K562 (cell line): ENCODE measurements around the gene ZSCAN26. TPM values are rescaled to one million over a fixed set of nuclear protein-coding genes. Genes with fewer than 3 reads are reported as not detected.
A peak's percentile ranks its signal among the peaks of the same experiment; 100 is the strongest.

Experiments
- ARID1B ChIP-seq: fragments of 450-650 bp; IDR thresholded peaks from 2 replicates; pipeline ENCODE4 v1.6.1; 2016; ENCODE audit warnings: antibody characterized with exemption, mild to moderate bottlenecking, inconsistent platforms
- ASH1L ChIP-seq: fragments of 450-650 bp; IDR thresholded peaks from 2 replicates; pipeline ENCODE4 v1.6.1; 2018; ENCODE audit warnings: borderline replicate concordance, mild to moderate bottlenecking, low read depth; ENCODE audit not compliant: partially characterized antibody
- ATF1 ChIP-seq, 2 experiments: fragments of 450-650 bp in 1 of 2; IDR thresholded peaks; 2 replicates each; pipeline ENCODE4 v1.6.1; 2016; ENCODE audit warnings: missing compliant biosample characterization in 1 of 2, missing genetic modification characterization in 1 of 2
- CREBBP ChIP-seq: IDR thresholded peaks from one replicate; pipeline ENCODE4 v1.6.1; 2012; ENCODE audit warnings: low read depth, mild to moderate bottlenecking, control low read depth, inconsistent platforms, low read length
- DPF2 ChIP-seq: fragments of 450-650 bp; IDR thresholded peaks from 2 replicates; pipeline ENCODE4 v1.6.1; 2016
- FOSL1 ChIP-seq: fragments of 200-800 bp; sonication (Bioruptor generic); conservative IDR thresholded peaks from 2 replicates; pipeline ENCODE4 v1.6.1; 2016; ENCODE audit warnings: missing genetic modification characterization, missing compliant biosample characterization
- FOXA3 ChIP-seq, 2 experiments: fragments of 450-650 bp in 1 of 2; sonication (generic) in 1 of 2; formaldehyde crosslinking; IDR thresholded peaks in 1 of 2; conservative IDR thresholded peaks in 1 of 2; 2 replicates each; pipeline versions ENCODE4 v1.4.0 to v1.8.0; 2020 to 2022; ENCODE audit warnings: mild to moderate bottlenecking in 2 of 2, missing genetic modification reagents in 1 of 2
- FOXM1 ChIP-seq, 2 experiments: fragments of 450-650 bp in 1 of 2; sonication (generic) in 1 of 2; formaldehyde crosslinking in 1 of 2; IDR thresholded peaks; 2 replicates each; pipeline versions ENCODE4 v1.6.1 to v1.9.0; 2017 to 2022; ENCODE audit warnings: low read depth in 2 of 2, mild to moderate bottlenecking in 2 of 2, missing genetic modification reagents in 1 of 2, moderate library complexity in 1 of 2
- KAT8 ChIP-seq: fragments of 450-650 bp; IDR thresholded peaks from 2 replicates; pipeline ENCODE4 v1.6.1; 2016; ENCODE audit warnings: low read depth, mild to moderate bottlenecking
- MBD2 ChIP-seq: sonication (generic); IDR thresholded peaks from 2 replicates; pipeline ENCODE4 v1.6.1; 2016; ENCODE audit warnings: low read depth, borderline replicate concordance
- NFXL1 ChIP-seq: fragments of 450-650 bp; formaldehyde crosslinking; IDR thresholded peaks from 2 replicates; pipeline ENCODE4 v1.4.0; 2021; ENCODE audit warnings: mild to moderate bottlenecking
- PYGO2 ChIP-seq: fragments of 450-650 bp; IDR thresholded peaks from 2 replicates; pipeline ENCODE4 v1.6.1; 2016; ENCODE audit warnings: mild to moderate bottlenecking, missing genetic modification characterization, moderate library complexity, missing compliant biosample characterization
- RCOR1 ChIP-seq, 2 experiments: IDR thresholded peaks; 2 replicates each; pipeline ENCODE4 v1.6.1; 2012; ENCODE audit warnings: low read depth in 2 of 2, low read length in 2 of 2, borderline replicate concordance in 1 of 2, improper control_type of control experiment in 1 of 2
- SMAD4 ChIP-seq: fragments of 250-450 bp; sonication (Bioruptor Pico); conservative IDR thresholded peaks from 2 replicates; pipeline ENCODE4 v1.8.0; 2021; ENCODE audit warnings: inconsistent platforms, mild to moderate bottlenecking, moderate library complexity
- SMARCA4 ChIP-seq: fragments of 450-650 bp; IDR thresholded peaks from 2 replicates; pipeline ENCODE4 v1.6.1; 2016
- SNIP1 ChIP-seq: fragments of 450-650 bp; IDR thresholded peaks from 2 replicates; pipeline ENCODE4 v1.7.1; 2017; ENCODE audit warnings: low read depth, mild to moderate bottlenecking
- U2AF1 ChIP-seq: fragments of 200-400 bp; formaldehyde crosslinking; optimal IDR thresholded peaks from 2 replicates; pipeline ENCODE3; 2017; ENCODE audit warnings: mild to moderate bottlenecking, low read depth, low read length, moderate library complexity
- ZFPM2 ChIP-seq: fragments of 250-450 bp; sonication (Bioruptor Pico); IDR thresholded peaks from 2 replicates; pipeline ENCODE4 v1.5.1; 2022; ENCODE audit warnings: mild to moderate bottlenecking
- ZNF3 ChIP-seq: fragments of 250-450 bp; sonication (Bioruptor Pico); IDR thresholded peaks from 2 replicates; pipeline ENCODE4 v1.5.0; 2021; ENCODE audit warnings: mild to moderate bottlenecking, moderate library complexity
- ZNF354B ChIP-seq: fragments of 250-450 bp; sonication (Bioruptor Pico); IDR thresholded peaks from 2 replicates; pipeline ENCODE4 v1.4.0; 2020
- ZNF507 ChIP-seq: conservative IDR thresholded peaks from 2 replicates; pipeline ENCODE4 v1.6.1; 2017; ENCODE audit warnings: missing genetic modification characterization, missing compliant biosample characterization
- ZNF584 ChIP-seq: fragments of 200-800 bp; sonication (Bioruptor generic); IDR thresholded peaks from 2 replicates; pipeline ENCODE4 v1.6.1; 2016; ENCODE audit warnings: low read depth, mild to moderate bottlenecking, missing genetic modification characterization, missing compliant biosample characterization
- ZNF699 ChIP-seq: fragments of 250-450 bp; sonication (Bioruptor Pico); IDR thresholded peaks from 2 replicates; pipeline ENCODE4 v1.8.0; 2021; ENCODE audit warnings: mild to moderate bottlenecking, moderate library complexity; ENCODE audit not compliant: insufficient replicate concordance
- ZNF79 ChIP-seq: fragments of 250-450 bp; sonication (Bioruptor Pico); IDR thresholded peaks from 2 replicates; pipeline ENCODE4 v1.4.0; 2020; ENCODE audit warnings: low read depth, mild to moderate bottlenecking, moderate library complexity
- polyA plus RNA-seq, 8 experiments: library from polyadenylated mRNA; depleted of rRNA in 4 of 8; stranded (reverse) in 5 of 8; unstranded in 3 of 8; fragments of >200 nt; fragmentation: Nextera tagmentation in 2 of 8; fragmentation: Illumina TruSeq in 1 of 8; extraction: Ambion mirVana in 2 of 8; extraction: Trizol in 1 of 8; gene quantifications; 2 replicates each; pipeline versions ENCODE4 v1.2.1 to v1.2.3, GENCODE V29; 2011 to 2014; ENCODE audit warnings: inconsistent platforms in 1 of 8, missing spikeins in 1 of 8
- total RNA-seq, 7 experiments: library from RNA; depleted of rRNA in 6 of 7; stranded (reverse); fragments of >200 nt in 6 of 7; fragmentation: Illumina TruSeq in 2 of 7; extraction: Trizol in 2 of 7; gene quantifications; 2 replicates each; pipeline versions ENCODE4 v1.2.1 to v1.2.3, GENCODE V29; 2011 to 2021; ENCODE audit warnings: low replicate concordance in 1 of 7
- TF ChIP-seq, protein P1 (sequence below): fragments of 450-650 bp; IDR thresholded peaks from 2 replicates; pipeline ENCODE4 v1.6.1; 2016; ENCODE audit warnings: mild to moderate bottlenecking
- TF ChIP-seq, protein P2 (sequence below): fragments of 200-800 bp; sonication (Bioruptor generic); IDR thresholded peaks from 2 replicates; pipeline ENCODE4 v1.6.1; 2017; ENCODE audit warnings: missing genetic modification characterization, missing compliant biosample characterization
- TF ChIP-seq, protein P3 (sequence below): sonication (generic); formaldehyde crosslinking; IDR thresholded peaks from 2 replicates; pipeline ENCODE4 v1.8.1; 2023; ENCODE audit warnings: mild to moderate bottlenecking, missing genetic modification reagents

ZSCAN26 gene
- total and polyA plus RNA-seq, 9 of the 15 experiments (the other 6 are each of a cell fraction or from before 2014, with no cell fraction given) = 5.9 to 14.2 (median 10.5) TPM

DNA sequence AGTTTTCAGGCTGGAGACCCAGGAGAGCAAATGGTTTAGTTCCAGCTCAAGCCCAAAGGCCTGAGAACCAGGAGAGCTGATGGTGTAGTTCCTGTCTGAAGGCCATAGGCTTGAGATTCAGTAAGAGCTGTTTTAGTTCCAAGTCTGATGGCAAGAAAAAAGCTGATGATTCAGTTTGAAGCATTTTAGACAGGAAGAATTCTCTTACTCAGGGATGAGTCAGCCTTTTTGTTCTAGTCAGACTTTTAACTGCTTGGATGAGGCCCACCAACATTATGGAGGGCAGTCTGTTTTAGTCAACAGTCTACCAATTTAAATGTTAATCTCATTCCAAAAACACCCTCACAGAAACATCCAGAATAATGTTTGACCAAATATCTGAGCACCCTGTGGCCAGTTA, 2.5 kb downstream of the ZSCAN26 start (continued):
- TF ChIP-seq, protein P1, sequence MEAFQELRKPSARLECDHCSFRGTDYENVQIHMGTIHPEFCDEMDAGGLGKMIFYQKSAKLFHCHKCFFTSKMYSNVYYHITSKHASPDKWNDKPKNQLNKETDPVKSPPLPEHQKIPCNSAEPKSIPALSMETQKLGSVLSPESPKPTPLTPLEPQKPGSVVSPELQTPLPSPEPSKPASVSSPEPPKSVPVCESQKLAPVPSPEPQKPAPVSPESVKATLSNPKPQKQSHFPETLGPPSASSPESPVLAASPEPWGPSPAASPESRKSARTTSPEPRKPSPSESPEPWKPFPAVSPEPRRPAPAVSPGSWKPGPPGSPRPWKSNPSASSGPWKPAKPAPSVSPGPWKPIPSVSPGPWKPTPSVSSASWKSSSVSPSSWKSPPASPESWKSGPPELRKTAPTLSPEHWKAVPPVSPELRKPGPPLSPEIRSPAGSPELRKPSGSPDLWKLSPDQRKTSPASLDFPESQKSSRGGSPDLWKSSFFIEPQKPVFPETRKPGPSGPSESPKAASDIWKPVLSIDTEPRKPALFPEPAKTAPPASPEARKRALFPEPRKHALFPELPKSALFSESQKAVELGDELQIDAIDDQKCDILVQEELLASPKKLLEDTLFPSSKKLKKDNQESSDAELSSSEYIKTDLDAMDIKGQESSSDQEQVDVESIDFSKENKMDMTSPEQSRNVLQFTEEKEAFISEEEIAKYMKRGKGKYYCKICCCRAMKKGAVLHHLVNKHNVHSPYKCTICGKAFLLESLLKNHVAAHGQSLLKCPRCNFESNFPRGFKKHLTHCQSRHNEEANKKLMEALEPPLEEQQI = peak; percentile 45; the same call in 1 of the 2 replicates
- no peak for TF ChIP-seq KAT8
- peak; percentile 92 for TF ChIP-seq FOSL1 (tag)
- TF ChIP-seq DPF2 = peak; percentile 76
- TF ChIP-seq ASH1L = no peak
- TF ChIP-seq, protein P2, sequence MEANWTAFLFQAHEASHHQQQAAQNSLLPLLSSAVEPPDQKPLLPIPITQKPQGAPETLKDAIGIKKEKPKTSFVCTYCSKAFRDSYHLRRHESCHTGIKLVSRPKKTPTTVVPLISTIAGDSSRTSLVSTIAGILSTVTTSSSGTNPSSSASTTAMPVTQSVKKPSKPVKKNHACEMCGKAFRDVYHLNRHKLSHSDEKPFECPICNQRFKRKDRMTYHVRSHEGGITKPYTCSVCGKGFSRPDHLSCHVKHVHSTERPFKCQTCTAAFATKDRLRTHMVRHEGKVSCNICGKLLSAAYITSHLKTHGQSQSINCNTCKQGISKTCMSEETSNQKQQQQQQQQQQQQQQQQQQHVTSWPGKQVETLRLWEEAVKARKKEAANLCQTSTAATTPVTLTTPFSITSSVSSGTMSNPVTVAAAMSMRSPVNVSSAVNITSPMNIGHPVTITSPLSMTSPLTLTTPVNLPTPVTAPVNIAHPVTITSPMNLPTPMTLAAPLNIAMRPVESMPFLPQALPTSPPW (CRISPR knock-in tag) = no peak
- TF ChIP-seq SMAD4 (CRISPR knock-in tag) = 0 out of 2 replicates have a peak, but pooled peaks have one; percentile 27
- TF ChIP-seq MBD2 = no peak
- TF ChIP-seq NFXL1 (CRISPR knock-in tag) = no peak
- no peak for TF ChIP-seq FOXA3 (CRISPR knock-in tag; conservative IDR thresholded peaks at IDR 0.05 in 1 of 2, IDR thresholded peaks at IDR 0.05 in 1 of 2)
- TF ChIP-seq CREBBP = no peak
- no peak for TF ChIP-seq ZNF699 (CRISPR knock-in tag)
- TF ChIP-seq ZNF507 (tag) = no peak
- TF ChIP-seq RCOR1 (IDR thresholded peaks at IDR 0.05; ENCODE audit: borderline replicate concordance in 1 of 2, low read depth in 2 of 2, low read length in 2 of 2) = 0 out of 4 replicates have a peak, but pooled peaks of 1 of the 2 experiments have one; percentile 17
- TF ChIP-seq ARID1B = peak; percentile 57
- TF ChIP-seq ZNF79 = no peak
- no peak for TF ChIP-seq SNIP1
- no peak for TF ChIP-seq ZFPM2 (CRISPR knock-in tag)
- TF ChIP-seq, protein P3, sequence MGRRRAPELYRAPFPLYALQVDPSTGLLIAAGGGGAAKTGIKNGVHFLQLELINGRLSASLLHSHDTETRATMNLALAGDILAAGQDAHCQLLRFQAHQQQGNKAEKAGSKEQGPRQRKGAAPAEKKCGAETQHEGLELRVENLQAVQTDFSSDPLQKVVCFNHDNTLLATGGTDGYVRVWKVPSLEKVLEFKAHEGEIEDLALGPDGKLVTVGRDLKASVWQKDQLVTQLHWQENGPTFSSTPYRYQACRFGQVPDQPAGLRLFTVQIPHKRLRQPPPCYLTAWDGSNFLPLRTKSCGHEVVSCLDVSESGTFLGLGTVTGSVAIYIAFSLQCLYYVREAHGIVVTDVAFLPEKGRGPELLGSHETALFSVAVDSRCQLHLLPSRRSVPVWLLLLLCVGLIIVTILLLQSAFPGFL = no peak
- no peak for TF ChIP-seq ATF1 (CRISPR knock-in tag; IDR thresholded peaks at IDR 0.05)
- no peak for TF ChIP-seq ATF1 (tag; IDR thresholded peaks at IDR 0.05)
- peak; percentile 79 for TF ChIP-seq SMARCA4
- TF ChIP-seq U2AF1 = no peak
- TF ChIP-seq ZNF584 = no peak
- no peak for TF ChIP-seq ZNF354B (CRISPR knock-in tag)
- no peak for TF ChIP-seq PYGO2
- TF ChIP-seq ZNF3 (CRISPR knock-in tag) = no peak
- peak; percentile 83 for TF ChIP-seq FOXM1 (IDR thresholded peaks at IDR 0.05; ENCODE audit: low read depth)
- TF ChIP-seq FOXM1 (CRISPR knock-in tag; IDR thresholded peaks at IDR 0.05; ENCODE audit: low read depth) = no peak
